ENCODE measurements around the gene HMG20B. TPM values are rescaled to one million over a fixed set of nuclear protein-coding genes. Genes with fewer than 3 reads are reported as not detected.
"Not testable (repeated sequence)": the region's sequence is repeated elsewhere in the genome, so short reads cannot be mapped to it uniquely, and the experiment has no call there.

HMG20B gene
- total RNA-seq, 1 donor from 2014 or later = 121 TPM

DNA sequence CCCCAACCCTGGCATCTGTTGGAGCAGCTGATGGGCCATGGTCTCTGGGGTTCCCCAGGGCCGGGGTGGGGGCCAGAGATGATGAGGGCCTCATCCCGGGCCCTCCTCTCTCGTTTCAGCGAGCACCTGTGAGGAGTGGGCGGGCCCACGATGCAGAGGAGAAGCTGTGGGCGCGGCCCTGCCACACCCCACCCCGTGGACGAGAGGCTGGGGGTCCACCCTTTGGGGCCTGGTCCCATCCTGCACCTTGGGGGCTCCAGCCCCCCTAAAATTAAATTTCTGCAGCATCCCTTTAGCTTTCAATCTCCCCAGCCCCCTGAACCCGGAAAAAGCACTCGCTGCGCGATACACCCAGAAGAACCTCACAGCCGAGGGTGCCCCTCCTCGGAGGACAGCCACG, 5.6 kb downstream of the HMG20B start:
- no peak for DNase-seq (ENCODE audit: extremely low read depth, low read depth, low spot score)

DNA sequence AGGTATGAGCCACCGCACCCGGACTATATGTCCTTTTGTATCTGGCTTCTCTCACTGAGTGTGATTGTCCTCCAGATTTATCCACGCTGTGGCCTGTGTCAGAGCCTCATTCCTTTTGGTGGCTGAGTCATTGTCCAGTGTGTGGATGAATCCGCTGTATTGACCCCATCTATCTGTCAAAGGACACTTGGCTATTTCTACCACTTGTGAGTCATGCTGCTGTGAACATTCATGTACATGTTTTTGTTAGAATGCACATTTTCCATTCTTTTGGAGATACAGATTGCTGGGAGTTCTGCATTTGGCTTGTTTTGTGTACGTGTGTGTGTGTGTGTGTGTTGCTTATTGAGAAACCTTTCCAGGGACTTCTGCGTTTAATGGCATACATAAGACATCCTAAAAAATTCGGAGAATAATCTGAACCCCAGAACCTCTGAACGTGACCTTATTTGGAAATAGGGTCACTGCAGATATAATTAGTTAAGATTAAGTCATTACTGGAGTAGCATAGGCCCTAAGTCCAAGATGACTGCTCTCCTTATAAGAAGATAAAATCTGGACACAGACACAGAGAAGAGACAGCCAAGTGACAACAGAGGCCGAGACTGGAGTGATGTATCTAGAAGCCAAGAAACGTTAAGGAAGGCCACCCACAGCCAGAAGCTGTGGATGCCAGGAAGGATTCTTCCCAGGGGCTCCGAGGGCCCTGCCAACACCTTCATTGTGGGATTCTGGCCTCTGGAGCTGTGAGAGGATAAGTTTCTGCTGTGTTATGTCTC, 7.6 kb downstream of the HMG20B start:
- DNase-seq (ENCODE audit: extremely low read depth, low read depth, low spot score) = no peak

DNA sequence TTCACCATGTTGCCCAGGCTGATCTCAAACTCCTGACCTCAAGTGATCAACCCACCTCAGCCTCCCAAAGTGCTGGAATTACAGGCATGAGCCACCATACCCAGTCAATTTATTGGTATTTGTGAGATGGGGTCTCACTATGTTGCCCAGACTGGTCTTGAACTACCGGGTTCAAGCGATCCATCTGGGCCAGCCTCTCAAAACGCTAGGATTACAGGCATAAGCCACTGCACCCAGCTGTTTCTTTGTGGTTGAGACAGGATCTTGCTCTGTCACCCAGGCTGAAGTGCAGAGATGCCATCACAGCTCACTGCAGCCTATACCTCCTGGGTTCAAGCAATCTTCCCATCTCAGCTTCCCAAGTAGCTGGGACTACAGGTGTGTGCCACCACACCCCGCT, 9.0 kb downstream of the HMG20B start:
- DNase-seq (ENCODE audit: extremely low read depth, low read depth, low spot score) = not testable (repeated sequence)

DNA sequence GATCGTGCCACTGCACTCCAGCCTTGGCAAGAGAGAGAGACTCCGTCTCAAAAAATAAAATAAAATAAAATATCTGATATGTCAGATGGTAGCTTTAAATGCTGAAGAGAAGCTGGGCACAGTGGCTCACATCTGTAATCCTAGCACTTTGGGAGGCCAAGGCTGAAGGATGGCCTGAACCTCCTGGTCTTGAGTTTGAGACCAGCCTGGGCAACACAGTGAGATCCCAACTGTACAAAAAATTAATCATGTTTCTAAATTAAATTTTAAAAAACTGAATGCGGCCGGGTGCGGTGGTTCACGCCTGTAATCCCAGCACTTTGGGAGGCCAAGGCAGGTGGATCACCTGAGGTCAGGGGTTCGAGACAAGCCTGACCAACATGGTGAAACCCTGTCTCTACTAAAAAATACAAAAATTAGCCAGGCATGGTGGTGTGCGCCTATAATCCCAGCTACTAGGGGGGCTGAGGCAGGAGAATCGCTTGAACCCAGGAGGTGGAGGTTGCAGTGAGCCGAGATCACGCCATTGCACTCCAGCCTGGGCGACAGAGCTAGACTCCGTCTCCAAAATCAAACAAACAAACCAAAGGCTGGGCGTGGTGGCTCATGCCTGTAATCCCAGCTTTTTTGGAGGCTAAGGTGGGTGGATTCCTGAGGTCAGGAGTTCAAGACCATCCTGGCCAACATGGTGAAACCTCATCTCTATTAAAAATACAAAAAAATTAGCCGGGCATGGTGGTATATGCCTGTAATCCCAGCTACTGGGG, 11.5 kb downstream of the HMG20B start:
- not testable (repeated sequence) for DNase-seq (ENCODE audit: extremely low read depth, low read depth, low spot score)

DNA sequence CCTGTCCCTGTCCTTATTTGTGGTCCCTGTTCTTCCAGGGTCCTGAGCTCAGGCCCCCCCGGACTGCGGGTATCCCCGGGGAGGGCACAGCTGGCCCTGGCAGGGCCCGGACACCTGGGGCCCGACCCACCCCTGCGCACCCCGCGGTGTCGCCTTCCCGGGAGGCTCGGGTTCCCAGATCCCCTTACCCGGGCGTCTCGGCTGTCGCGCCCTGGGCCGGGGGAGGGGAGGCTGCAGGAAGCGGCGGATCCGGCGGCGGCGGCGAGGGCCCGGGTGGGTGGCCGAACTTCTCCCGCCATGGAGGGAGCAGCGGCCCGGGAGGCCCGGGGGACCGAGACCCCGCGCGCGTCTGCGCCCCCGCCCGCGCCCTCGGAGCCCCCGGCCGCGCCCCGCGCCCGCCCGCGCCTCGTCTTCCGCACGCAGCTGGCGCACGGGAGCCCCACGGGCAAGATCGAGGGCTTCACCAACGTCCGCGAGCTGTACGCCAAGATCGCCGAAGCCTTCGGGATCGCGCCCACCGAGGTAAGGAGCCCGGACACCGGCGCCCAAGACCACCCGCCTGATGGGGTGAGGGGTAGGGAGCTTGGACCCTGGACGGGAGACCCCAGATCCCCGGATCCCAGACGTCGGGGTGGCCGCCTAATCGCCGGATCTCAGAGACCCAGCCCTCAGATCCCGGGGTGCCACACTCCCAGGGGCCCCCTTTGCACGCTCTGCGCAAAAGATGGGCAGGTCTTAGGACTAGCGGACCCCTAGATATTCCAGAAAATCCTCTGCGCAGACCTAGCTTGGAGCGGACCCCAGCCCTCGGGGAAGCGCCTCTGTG, 12.8 kb downstream of the HMG20B start, which contains the start of gene GIPC3:
GIPC3 (plus strand) TSS at position 178 of the 826 bp plus-strand sequence; CDS start at position 298, 120 bp downstream.
- no peak for DNase-seq (ENCODE audit: extremely low read depth, low read depth, low spot score)

DNA sequence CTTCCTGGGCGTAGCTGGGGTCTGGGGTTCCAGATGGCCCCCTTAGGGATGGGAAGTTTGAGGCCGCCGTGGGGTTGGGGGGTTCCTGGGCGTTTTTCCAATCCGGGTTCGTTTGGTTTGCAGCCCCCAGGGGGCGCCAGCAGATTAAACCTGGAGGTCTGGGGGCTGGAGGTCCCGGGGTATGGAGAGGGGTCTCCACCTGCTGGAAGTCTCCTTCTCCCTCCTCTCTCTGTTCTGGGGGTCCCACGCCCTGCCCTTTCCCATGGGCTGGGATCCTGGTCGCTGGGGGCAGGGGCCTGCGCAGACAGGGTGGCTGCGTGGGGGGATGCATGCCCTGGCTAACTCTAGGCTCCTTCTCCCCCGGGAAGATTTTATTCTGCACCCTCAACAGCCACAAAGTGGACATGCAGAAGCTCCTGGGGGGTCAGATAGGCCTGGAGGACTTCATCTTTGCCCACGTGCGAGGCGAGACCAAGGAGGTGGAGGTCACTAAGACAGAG, 13.4 kb downstream of the HMG20B start:
- no peak for DNase-seq (ENCODE audit: extremely low read depth, low read depth, low spot score)

DNA sequence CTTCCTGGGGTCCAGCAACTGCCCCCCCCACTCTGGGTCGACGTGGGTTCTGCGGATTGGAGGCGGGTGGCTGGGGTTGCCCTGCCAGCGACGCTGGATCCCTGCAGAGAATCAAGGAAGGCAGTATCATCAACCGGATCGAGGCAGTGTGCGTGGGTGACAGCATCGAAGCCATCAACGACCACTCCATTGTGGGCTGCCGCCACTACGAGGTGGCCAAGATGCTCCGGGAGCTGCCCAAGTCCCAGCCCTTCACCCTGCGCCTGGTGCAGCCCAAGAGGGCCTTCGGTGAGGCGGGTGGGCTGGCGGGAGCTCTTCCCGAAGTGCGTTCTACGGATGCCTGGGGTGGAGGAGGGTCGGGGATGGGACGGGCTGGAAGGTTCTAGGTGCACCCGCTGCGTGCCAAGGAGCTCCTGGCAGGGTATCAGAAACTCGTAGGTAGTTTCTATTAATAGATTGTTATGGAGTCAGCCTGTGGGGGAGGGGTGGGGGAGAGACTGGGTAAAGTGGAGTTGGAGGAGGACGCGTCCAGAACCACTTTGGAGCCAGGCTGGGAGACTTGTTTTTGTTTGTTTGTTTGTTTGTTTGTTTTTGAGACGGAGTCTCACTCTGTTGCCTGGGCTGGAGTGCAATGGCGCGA, 14.1 kb downstream of the HMG20B start:
- DNase-seq (ENCODE audit: extremely low read depth, low read depth, low spot score) = no peak

DNA sequence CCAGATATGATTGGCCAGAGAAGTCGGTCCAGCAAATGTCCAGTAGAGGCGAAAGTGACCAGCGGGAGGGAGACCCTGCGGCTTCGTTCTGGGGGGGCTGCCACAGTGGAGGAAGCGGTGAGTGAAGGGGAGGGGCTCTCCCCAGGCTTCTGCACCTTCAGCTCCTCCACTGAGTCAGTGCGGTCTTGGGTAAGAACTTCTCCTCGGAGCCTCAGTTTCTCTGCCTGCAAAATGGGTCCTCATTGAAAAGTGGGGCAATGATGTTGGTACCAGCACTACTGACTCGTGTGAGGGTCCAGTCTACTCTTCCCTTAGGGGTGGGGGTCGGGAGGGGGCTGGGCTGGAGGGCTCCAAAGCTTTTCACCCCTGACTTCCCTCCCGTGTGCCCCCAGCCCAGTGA, 16.7 kb downstream of the HMG20B start:
- no peak for DNase-seq (ENCODE audit: extremely low read depth, low read depth, low spot score)

DNA sequence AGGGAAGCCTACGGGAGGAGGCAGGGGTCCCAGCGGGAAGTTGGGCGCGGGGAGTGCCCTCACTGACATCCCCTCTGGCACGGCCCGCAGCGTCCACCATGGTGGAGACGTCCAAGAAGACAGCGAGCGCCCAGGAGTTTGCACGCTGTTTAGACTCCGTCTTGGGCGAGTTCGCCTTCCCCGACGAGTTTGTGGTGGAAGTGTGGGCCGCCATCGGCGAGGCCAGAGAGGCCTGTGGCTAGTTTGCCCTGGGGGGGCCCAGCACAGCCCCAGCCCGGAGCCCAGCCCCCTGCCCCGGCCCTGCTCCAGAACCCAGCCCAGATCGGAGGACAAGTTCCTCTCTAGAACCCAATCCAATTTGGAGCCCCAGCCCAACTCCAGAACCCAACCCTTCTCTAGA, 17.2 kb downstream of the HMG20B start:
- DNase-seq (ENCODE audit: extremely low read depth, low read depth, low spot score) = no peak

DNA sequence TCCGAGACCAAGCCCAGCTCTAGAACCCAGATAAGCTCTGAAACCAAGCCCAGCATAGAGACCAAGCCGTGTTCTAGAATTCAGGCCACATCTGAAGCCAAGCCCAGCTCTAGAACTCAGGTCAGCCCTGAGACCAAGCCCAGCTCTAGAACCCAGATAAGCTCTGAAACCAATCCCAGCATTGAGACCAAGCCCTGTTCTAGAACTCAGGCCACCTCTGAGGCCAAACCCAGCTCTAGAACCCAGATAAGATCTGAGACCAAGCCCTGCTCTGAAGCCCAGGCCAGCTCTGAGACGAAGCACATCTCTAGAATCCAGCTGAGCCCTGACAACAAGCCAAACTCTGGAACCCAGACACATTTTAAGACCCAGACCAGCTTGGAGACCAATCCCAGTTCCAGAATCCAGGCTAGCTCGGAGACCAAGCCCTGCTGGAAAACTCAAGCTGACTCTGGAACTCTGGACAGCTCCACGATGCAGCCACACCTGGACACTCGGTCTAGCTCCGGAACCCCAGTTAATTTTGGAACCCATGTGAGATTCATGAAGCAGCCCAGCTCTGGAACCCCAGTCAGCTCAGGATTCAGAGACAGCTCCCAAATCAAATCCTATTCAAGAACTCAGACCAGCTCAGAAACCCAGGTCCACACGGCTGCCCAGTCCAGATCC, 18.4 kb downstream of the HMG20B start:
- DNase-seq (ENCODE audit: extremely low read depth, low read depth, low spot score) = no peak

DNA sequence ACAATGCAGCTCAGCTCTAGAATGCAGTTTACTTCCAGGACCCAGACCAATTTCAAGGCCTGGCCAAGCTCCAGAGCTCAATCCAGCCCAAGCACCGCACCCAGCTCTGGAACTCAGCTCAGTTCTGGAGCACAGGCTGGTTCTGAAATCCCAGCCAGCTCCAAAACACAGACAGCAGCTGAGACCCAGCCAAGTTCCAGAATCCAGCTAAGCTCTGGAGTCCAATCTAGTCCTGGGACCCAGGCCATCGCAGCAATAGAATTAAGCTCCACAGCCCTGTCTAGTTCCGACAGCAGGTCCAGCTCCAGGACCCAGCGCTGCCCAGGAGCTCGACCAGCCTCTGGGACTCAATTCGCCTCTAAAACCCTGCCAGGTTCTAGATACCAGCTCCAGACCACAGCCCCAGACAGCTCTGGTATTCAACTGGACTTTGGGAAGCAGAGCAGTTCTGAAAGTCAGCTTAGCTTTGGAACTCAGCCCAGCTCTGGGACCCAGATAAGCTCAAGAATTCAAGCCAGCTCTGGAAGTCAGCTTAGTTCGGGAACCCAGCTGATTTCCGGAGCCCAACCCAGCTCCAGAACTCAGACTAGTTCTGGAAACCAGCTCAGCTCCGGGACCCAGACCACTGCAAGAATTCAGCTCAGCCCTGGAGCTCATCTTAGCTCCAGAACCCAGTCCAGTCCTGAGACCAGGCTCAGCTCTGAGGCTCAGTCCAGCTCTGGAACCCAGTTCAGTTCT, 19.3 kb downstream of the HMG20B start:
- no peak for DNase-seq (ENCODE audit: extremely low read depth, low read depth, low spot score)

DNA sequence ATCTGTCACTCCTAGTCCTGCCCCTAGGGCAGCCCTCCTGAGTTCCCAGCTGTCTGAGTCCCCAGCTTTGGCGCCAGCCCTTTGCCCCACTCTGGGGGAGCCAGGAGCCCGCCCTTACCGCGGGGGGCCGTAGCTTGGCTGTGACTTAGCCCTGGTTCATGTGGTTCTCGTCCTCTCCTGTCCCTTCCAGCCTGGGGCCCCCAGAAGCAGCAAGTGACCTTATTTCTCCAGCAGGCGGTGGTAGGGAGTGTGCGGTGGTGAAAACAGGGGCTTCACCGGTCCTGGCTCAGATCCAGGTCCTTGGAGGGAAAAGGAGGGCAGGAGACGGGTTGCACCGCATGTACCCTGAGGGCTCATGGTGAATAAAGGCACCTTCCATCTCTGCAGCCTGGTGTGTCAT, 20.4 kb downstream of the HMG20B start:
- DNase-seq (ENCODE audit: extremely low read depth, low read depth, low spot score) = no peak

DNA sequence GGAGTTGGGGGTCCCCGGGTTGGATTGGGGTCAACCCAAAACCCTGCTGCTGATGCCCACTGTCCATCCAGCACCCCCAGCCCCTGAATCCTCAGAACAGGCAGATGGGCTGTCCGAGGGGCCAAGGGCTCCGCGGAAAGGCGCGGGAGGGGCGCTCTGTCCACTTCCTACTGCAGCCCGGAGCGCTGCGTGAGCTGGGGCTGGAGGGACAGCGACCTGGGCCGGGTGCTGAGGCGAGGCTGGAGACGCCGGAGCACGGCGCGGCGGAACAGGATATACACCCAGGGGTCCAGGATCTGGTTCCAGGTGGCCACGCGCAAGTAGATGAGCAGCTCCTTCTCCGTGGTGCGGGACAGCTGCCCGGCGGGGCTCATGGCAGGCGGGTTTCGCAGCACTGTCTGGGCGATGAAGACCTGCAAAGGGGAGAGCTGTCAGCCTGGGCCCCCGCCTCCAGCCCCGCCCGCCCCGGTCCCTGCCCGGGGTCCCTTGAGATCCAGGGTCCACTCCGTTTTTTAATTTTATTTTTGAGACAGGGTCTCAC, 22.8 kb downstream of the HMG20B start:
- no peak for DNase-seq (ENCODE audit: extremely low read depth, low read depth, low spot score)

DNA sequence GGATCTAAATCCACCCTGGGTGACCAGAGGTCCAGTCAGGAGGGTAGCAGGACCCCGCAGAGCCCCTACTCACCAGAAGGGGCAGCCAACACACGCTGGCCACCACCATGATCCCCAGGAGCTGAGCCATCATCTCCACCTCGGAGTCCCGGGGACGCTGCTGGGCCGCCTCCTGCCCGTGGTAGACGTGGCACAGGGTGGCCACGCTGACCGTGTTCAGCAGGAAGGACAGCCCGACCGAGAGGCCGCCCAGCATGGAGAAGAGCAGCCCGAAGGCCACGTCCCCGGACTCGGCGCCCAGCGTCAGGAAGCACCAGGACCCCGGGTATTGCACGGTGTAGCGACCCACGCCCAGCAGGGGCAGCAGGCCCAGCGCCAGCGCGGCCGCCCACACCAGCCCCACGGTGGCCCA, 27.0 kb downstream of the HMG20B start:
- no peak for DNase-seq (ENCODE audit: extremely low read depth, low read depth, low spot score)

DNA sequence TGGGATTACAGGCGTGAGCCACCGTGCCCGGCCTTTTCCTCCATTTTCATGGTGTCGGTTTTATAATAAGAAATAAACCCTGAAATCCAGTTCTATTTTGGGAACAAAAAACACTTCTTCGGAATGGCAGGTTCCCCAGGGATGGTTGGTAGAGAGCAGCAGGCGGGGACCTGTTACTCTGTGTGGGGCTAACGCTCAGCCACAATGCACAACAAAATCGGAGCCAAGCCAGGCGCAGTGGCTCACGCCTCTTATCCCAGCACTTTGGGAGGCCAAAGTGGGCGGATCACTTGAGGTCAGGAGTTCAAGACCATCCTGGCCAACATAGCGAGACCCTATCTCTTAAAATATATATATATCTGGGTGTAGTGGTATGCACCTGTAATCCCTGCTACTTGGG, 28.3 kb downstream of the HMG20B start:
- DNase-seq (ENCODE audit: extremely low read depth, low read depth, low spot score) = no peak

DNA sequence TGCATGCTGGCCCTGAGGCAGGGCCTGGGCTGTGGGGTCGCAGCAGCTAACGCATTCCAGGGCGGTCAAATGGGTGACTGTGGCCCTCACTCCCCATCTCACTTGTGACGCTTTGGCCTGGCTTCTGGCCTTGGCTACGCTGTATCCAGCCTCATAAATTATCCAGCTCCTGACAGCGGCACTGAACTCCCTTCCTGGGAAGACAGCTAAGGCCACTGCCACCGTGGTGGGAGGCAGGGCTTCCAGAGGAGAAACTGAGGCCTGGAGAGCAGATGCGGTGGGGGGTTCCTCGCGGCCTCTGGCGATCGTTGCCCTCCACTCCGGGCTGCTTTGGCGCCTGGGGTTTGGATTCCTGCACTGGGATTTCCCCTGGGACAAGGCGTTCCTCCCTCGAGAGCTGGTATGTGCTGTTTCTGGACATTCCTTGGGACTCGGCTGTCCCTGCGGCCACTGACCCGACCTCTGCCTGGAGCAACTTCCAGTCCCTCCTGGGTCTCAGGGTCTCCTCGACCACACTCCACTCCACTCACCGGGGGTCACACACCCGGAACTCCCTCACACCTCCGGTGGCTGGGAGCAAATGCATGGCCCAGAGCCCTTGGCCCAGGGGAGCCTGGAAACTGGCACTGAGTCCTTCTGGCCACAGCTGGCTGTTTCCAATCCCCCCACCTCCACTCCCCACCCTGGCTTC, 30.5 kb downstream of the HMG20B start:
- DNase-seq (ENCODE audit: extremely low read depth, low read depth, low spot score) = no peak

DNA sequence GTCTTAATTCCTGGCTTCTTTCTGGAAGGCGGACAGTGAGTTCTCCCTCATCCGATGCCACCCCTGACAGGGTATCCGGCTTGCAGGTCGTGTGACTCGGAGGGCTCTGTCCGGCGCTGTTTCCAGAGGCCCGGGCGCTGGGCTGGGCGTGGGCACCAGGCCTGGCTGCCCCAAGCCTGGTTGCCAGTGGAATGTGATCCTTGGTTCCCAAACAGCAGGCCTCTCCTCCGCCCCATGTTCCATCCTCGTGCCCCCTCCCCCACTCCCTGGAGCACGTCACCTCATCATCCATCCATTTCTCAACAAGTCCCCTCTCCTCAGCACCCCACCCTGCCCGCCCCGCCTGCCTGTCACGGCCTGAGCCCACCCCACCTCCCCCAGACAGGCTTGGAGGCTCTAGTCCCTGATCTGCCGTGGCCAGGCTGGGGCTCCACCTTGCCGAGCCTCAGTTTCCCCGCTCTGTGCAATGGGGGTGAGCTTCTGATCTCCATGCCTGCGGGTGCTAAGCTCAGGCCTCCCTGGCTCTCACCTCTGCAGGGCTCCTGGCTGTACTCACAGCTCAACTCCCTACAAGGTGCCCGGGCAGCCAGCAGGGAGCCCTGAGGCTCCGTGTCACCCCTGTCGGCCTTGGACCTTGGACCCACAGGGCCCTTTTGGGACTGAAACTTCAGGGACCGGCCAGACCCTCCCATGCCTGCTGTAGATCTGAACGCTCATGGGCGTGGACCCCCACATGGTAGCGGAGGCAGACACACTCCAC, 31.7 kb downstream of the HMG20B start:
- no peak for DNase-seq (ENCODE audit: extremely low read depth, low read depth, low spot score)

DNA sequence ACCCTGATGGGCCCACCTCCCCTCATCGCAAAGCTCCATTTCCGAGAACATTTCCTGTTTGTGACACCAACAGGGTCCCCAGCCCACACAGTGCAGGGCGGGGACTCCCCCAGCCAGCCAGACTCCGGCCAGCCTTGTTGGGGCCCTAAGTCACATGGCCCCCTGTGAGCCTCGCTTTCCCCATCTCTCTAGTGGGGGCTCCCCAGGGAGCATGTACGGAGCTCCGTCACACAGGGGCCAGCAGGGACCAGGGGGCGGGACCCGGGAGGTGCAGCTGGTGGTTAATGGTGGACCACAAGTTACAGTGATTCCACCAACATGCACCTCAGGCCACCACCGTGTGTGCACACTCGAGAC, 32.2 kb downstream of the HMG20B start:
- no peak for DNase-seq (ENCODE audit: extremely low read depth, low read depth, low spot score)

All from glomerular endothelial cell (primary cell).